ENCODE measurements around the gene KHDC4.
A peak's percentile ranks its signal among the peaks of the same experiment; 100 is the strongest.
"Not testable (repeated sequence)": the region's sequence is repeated elsewhere in the genome, so short reads cannot be mapped to it uniquely, and the experiment has no call there.

Gene KHDC4

GRCh38 chr1:155900161-155900560, 34.1 kb downstream of the KHDC4 start:
- no peak for DNase-seq (ENCODE audit: low spot score)

- DNase-seq (ENCODE audit: low spot score) = no peak
Measured at GRCh38 chr1:155899683-155900082, 34.5 kb downstream of the KHDC4 start.

- DNase-seq (ENCODE audit: low spot score) = no peak
Measured at GRCh38 chr1:155898888-155899287, 35.3 kb downstream of the KHDC4 start.

- no peak for DNase-seq (ENCODE audit: low spot score)
Measured at GRCh38 chr1:155897746-155898145, 36.5 kb downstream of the KHDC4 start.

GRCh38 chr1:155896476-155896875, 37.7 kb downstream of the KHDC4 start:
- not testable (repeated sequence) for DNase-seq (ENCODE audit: low spot score)

GRCh38 chr1:155895617-155896016, 38.6 kb downstream of the KHDC4 start:
- DNase-seq (ENCODE audit: low spot score) = not testable (repeated sequence)

GRCh38 chr1:155893389-155894142, 40.6 kb downstream of the KHDC4 start:
- peak; percentile 84 for DNase-seq (ENCODE audit: low spot score)

- no peak for DNase-seq (ENCODE audit: low spot score)
Measured at GRCh38 chr1:155892796-155893195, 41.4 kb downstream of the KHDC4 start.

GRCh38 chr1:155890251-155890650, 44.0 kb downstream of the KHDC4 start:
- DNase-seq (ENCODE audit: low spot score) = no peak

- no peak for DNase-seq (ENCODE audit: low spot score)
Measured at GRCh38 chr1:155889566-155889965, 44.6 kb downstream of the KHDC4 start.

GRCh38 chr1:155888481-155888880, 45.7 kb downstream of the KHDC4 start:
- DNase-seq (ENCODE audit: low spot score) = no peak

GRCh38 chr1:155884982-155885381, 49.2 kb downstream of the KHDC4 start:
- no peak for DNase-seq (ENCODE audit: low spot score)

- peak; percentile 98 for DNase-seq (ENCODE audit: low spot score)
Measured at GRCh38 chr1:155884031-155884960, 49.9 kb downstream of the KHDC4 start.

- no peak for DNase-seq (ENCODE audit: low spot score)
Measured at GRCh38 chr1:155882766-155883165, 51.4 kb downstream of the KHDC4 start.

- no peak for DNase-seq (ENCODE audit: low spot score)
Measured at GRCh38 chr1:155882235-155882634, 52.0 kb downstream of the KHDC4 start.

GRCh38 chr1:155880950-155881349, 53.3 kb downstream of the KHDC4 start:
- DNase-seq (ENCODE audit: low spot score) = no peak

GRCh38 chr1:155880251-155880650, 54.0 kb downstream of the KHDC4 start:
- no peak for DNase-seq (ENCODE audit: low spot score)

GRCh38 chr1:155877945-155878344, 56.3 kb downstream of the KHDC4 start:
- no peak for DNase-seq (ENCODE audit: low spot score)

GRCh38 chr1:155873860-155874259, 60.4 kb downstream of the KHDC4 start:
- no peak for DNase-seq (ENCODE audit: low spot score)

- DNase-seq (ENCODE audit: low spot score) = no peak
Measured at GRCh38 chr1:155872527-155872926, 61.7 kb downstream of the KHDC4 start.

- DNase-seq (ENCODE audit: low spot score) = no peak
Measured at GRCh38 chr1:155871390-155871789, 62.8 kb downstream of the KHDC4 start.

GRCh38 chr1:155867766-155868165, 66.4 kb downstream of the KHDC4 start:
- DNase-seq (ENCODE audit: low spot score) = no peak

GRCh38 chr1:155864393-155864792, 69.8 kb downstream of the KHDC4 start:
- DNase-seq (ENCODE audit: low spot score) = no peak

Measured in COLO829 (cell line).